HG02981 (cell line): ENCODE measurements around the gene PAF1.

Experiments
- ATAC-seq: cut with Tn5 transposase; IDR thresholded peaks from one replicate; pipeline ENCODE4 v1.9.1; 2021; ENCODE audit warnings: mild to moderate bottlenecking, moderate library complexity; ENCODE audit not compliant: unreplicated experiment

Gene PAF1

DNA sequence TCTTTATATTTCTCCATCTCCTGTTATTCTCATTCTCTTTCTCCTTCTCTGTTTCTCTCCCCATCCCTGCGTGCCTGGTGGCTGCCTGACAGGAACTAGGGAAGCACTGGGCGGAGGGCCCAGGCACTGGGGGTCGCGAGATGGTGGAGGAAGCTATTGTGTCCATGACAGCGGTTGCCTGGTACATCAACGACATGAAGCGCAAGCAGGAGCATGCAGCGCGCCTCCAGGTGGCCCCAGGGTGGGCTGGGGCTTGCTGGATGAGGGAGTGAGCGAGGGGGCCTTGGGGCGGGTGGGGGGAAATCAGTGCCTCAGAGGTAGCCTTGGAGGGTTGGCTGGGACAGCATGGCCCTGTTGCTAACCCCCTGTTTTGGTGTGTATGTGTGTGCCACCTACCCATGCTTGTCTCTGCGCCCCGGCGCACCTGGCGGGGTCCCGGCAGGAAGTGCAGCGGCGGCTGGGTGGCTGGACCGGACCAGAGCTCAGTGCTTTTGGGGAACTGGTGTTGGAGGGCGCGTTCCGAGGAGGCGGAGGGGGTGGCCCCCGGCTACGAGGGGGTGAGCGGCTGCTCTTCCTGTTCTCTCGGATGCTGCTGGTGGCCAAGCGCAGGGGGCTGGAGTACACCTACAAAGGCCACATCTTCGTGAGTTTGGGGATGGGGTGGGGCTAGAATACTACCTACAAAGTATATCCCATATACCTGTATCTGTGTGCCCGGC, 26.7 kb upstream of the PAF1 start:
- no peak for ATAC-seq

GRCh38 chr19:39416152-39417120, 25.5 kb upstream of the PAF1 start:
- ATAC-seq = no peak

DNA sequence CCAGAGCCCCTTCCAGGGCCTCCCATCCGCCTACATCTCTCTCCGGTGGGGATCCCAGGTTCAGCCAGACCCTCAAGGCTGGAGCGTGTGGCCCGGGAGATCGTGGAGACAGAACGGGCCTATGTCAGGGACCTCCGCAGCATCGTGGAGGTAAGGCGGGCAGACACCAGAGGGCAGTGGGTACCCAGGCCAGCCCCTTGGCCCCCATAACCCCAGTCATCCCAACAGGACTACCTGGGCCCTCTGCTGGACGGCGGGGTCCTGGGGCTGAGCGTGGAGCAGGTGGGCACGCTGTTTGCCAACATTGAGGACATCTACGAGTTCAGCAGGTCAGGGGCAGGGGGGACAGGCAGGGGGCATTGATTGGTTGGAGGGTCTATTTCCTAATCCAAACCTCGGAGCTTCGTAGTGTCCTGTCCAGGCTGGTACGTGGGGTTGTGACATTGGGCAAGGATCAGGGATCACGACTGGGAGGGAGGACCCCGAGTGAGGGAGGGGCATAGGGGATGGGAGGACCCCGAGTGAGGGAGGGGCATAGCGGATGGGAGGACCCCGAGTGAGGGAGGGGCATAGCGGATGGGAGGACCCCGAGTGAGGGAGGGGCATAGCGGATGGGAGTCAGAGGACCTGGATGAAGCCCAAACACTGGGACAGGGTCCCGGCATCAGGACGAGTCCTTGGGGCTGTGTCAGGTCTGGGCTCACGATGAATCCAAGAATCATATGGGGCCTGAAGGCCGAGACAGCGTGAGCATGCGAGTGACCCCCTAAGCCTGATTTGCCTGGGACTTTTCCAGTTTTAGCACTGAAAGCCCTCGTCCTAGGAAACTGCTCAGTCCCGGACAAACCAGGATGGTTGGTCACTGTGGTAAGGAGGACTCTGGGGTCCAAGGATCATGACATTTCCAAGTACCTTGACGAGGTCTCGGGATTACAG, 24.5 kb upstream of the PAF1 start:
- ATAC-seq = no peak

GRCh38 chr19:39413911-39414608, 23.2 kb upstream of the PAF1 start:
- ATAC-seq = no peak

DNA sequence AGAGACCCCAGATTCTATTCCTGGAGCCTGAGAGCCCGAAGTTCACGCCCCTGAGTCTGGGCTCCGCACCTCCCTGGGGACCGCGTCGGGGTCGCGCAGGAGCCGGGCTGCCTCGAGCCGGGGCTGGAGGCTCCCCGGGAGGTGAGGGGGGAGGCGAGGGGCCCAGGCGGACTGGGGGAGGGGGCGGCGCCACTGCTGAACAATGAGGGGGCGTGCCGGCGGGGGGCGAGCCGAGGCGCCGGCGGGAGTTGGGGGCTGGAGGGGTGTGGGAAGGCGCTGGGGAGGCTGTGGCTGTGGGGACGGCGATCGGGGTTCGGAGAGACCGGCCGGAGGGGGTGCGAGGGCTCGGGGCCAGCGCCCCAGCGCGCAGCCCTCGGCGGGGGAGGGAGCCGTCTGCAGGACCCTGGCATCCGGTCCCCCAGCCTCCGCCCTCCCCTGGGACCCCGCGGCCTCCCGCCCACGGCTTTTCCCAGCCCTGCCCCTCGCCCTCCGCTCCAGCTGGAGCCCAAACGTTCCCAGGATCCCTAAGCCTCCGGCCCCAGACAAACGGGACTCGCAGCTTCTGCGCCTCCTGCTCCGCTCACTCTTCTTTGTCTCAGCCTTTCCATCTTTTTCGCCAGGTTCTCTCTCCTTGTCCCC, 22.5 kb upstream of the PAF1 start:
- ATAC-seq = no peak

- no peak for ATAC-seq
Observed at GRCh38 chr19:39412867-39413271, 22.0 kb upstream of the PAF1 start.

GRCh38 chr19:39412100-39412866, 21.4 kb upstream of the PAF1 start, which contains the start of gene PLEKHG2:
PLEKHG2 (plus strand) TSS chr19:39412669; CDS start chr19:39414087, 1,418 bp downstream.
- ATAC-seq = peak; percentile 55

DNA sequence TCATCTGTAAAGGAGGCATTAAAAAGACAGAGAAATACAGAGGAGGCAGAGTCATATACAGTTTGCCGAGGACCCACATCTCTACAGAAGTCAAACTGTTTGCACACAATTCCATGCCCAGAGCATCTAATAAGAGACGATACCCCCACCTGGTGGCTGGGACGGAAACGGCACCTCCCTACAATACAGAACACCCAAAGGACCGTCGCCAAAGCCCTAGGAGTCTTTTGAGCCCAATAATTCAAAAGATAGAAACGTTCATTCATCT, 20.9 kb upstream of the PAF1 start:
- ATAC-seq = peak; percentile 22

GRCh38 chr19:39411081-39411831, 20.4 kb upstream of the PAF1 start:
- ATAC-seq = no peak

- ATAC-seq = no peak
Observed at GRCh38 chr19:39410831-39411080, 19.9 kb upstream of the PAF1 start.

DNA sequence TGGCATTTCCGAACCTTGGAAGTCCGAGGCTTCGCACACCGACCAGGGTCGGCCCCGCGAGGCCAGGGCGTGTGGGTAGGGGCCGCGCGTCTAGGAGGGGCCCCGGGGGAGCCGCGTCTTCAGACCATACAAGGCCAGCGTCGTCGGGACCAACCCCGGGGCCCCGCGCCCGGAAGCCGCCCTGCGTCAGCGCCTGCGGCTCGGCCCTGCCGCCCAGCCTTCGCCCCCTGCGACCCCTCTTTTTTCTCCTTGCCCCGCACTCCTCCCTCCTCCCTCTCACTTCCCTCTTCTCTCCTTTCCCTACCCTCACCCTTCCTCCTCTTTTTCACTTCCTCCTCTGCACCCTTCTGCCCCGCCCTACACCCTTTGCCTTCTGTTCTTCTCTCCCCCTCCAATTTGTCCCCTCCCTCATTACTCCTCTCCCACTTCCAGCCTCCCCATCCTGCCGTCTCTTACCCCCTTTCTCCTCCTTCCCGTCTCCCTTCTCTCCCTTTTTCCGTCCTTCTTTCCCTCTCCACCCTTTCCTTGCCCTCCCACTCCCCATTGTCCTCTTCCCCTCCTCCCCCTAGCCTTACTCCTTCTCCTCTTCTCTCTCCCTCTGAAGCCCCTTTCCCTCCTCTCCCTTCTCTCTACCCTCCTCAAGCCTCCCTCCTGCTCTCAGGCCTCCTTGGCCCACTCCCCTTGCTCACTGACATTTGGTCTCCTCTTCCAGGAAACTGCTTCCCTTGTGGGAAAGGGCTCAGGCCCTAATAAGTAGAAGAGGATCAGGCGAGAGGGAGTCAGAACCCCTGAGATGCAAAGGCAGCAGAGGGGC, 19.3 kb upstream of the PAF1 start:
- no peak for ATAC-seq

GRCh38 chr19:39409208-39410016, 18.5 kb upstream of the PAF1 start:
- no peak for ATAC-seq

GRCh38 chr19:39408392-39409207, 17.7 kb upstream of the PAF1 start:
- ATAC-seq = no peak

DNA sequence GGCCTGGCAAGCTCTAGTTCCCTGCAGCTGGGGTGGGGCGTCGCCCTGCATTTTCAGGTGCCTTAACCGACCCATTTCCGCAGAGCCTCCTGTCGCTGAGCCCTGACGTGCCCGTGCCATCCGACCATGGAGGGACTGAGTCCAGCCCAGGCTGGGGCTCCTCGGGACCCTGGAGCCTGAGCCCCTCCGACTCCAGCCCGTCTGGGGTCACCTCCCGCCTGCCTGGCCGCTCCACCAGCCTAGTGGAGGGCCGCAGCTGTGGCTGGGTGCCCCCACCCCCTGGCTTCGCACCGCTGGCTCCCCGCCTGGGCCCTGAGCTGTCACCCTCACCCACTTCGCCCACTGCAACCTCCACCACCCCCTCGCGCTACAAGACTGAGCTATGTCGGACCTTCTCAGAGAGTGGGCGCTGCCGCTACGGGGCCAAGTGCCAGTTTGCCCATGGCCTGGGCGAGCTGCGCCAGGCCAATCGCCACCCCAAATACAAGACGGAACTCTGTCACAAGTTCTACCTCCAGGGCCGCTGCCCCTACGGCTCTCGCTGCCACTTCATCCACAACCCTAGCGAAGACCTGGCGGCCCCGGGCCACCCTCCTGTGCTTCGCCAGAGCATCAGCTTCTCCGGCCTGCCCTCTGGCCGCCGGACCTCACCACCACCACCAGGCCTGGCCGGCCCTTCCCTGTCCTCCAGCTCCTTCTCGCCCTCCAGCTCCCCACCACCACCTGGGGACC, 16.9 kb upstream of the PAF1 start:
- no peak for ATAC-seq

DNA sequence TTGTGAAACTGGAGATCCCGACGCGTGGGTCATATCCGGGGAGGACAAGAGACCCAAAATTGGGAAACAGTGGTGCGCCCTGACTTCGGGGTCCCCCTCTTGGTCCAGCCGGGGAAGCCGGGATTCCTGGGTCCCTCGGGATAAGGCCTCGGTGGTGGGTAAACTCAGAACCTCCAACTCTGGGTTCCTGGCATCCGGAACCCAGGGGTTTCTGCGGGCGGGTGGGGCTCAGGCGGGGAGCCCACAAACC, 16.4 kb upstream of the PAF1 start:
- ATAC-seq = no peak
